Brain pericyte (primary cell): ENCODE results near the gene MTRFR.
"Not testable (repeated sequence)": the region's sequence is repeated elsewhere in the genome, so short reads cannot be mapped to it uniquely, and the experiment has no call there.

Experiments
- DNase-seq: peaks from one replicate; pipeline ENCODE4 v3.0.0-alpha.2; 2012; ENCODE audit warnings: low read depth, low spot score

Gene MTRFR

DNA sequence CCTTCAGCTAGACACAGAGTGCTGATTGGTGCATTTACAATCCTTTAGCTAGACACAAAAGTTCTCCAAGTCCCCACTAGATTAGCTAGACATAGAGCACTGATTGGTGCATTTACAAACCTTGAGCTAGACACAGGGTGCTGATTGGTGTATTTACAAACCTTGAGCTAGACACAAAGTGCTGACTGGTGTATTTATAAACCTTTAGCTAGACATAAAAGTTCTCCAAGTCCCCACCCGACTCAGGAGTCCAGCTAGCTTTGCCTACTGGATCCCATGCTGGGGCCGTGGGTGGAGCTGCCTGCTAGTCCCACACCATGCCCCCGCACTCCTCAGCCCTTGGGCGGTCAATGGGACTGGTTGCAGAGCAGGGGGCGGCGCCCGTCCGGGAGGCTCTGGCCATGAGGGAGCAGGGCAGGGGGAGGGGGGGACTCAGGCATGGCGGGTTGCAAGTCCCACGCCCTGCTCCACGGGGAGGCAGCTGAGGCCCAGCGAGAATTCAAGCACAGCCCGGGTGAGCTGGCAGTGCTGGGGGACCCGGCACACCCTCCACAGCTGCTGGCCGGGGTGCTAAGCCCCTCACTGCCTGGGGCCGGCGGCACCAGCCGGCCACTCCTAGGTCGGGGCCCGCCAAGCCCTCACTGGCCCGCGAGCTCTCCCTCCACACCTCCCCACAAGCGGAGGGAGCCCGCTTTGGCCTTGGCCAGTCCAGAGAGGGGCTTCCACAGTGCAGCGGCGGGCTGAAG lies 15.9 kb downstream of the MTRFR start:
- not testable (repeated sequence) for DNase-seq

DNA sequence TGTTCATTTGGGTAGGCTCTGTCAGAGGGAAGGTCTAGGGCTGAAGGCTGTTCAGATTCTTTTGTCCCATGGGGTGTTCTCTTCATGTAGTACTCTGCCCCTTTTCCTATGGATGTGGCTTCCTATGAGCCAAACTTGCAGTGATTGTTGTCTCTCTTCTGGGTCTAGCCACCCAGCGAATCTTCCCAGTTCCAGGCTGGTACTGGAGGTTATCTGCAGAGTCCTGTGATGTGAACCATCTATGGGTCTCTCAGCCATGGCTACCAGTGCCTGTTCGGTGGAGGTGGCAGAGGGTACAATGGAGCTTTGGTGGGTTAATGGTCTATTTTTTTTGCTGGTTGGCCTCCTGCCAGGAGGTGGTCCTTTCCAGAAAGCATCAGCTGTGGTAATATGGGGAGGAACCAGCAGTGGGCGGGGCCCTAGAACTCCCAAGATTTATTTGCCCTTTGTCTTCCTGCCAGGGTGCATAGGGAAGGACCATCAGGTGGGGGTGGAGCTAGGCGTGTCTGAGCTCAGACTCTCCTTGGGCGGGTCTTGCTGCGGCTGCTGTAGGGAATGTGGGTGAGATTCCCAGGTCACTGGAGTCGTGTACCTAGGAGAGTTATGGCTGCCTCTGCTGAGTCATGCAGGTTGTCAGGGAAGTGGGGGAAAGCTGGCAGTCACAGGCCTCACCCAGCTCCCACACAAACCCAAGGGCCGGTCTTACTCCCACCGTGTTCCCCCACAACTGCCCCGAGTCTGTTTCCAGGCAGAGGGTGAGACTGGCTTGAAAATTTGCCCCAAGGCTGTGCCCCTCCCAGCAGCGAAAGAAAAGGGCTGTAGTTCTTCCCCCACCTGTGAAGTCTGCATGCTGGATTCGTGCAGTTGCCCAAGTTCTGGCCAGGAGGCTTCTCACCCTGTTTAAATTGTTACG lies 17.5 kb downstream of the MTRFR start:
- DNase-seq = no peak

GRCh38 chr12:123251403-123252076 lies 18.3 kb downstream of the MTRFR start:
- no peak for DNase-seq

GRCh38 chr12:123252365-123252764 lies 19.1 kb downstream of the MTRFR start:
- not testable (repeated sequence) for DNase-seq

- DNase-seq = no peak
Measured at GRCh38 chr12:123253641-123254459, 20.6 kb downstream of the MTRFR start.

DNA sequence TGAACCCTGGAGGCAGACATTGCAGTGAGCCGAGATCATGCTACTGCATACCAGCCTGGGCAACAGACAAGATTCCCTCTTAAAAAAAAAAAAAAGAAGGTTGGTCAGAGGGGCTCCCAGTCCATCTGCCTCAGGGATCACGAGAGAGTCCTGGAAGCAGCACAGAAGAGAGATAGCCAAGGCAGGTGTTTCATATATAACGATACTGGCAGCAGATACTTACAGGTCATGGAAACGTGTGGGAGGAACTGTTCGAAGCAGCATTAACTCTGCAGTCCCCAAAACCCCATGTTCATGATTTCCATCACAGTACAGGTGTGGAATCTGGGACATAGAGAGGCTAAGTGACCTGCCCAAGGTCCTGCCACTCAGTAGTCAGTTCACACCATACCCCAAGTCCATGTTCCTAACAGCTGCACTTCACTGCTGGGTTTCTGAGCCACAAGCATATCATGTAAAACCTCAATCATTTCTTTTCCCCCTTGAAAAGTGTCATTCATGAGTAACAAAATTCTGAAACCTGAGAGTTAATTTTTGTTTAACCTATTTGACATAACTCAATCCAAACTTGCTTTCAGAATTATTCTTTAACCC lies 21.7 kb downstream of the MTRFR start:
- no peak for DNase-seq

GRCh38 chr12:123258593-123258992 lies 25.4 kb downstream of the MTRFR start:
- no peak for DNase-seq

DNA sequence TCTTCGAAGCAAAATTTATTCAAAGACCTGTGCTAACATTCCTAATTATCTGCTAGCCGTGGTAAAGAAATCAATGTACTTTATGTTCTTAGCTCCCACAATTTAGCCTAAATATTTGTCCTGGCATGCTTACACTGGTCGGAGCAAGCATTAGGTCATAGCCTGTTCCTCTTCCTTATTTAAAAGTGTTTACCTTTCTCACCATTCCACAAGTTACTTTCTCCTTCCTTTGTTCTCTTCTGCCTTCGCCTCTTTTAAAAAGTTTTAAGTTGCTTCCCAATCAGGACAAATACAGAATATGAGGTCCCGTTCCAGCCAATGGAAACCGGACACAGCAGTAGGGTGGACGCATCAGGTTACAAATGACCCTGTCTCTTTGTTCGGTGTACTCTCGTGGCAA lies 26.8 kb downstream of the MTRFR start:
- DNase-seq = no peak

DNA sequence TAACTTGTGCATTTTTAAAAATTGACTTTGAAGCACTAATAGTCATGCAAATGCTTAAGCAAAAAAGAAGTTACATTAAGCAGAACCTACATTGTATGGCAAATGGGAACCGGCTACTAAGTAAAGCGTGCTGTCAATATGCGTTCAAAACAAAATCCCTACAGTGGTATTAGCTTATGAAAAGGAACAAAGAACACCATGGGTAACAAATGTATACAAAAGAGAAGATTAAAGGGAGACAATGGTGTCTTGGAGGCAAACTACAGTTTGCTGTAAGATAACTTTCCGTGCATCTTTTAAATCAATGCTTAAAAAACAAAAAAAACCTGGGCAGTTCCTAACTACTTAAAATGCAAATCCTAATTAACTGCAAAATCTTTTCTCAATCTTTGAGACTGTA lies 28.0 kb downstream of the MTRFR start:
- no peak for DNase-seq

DNA sequence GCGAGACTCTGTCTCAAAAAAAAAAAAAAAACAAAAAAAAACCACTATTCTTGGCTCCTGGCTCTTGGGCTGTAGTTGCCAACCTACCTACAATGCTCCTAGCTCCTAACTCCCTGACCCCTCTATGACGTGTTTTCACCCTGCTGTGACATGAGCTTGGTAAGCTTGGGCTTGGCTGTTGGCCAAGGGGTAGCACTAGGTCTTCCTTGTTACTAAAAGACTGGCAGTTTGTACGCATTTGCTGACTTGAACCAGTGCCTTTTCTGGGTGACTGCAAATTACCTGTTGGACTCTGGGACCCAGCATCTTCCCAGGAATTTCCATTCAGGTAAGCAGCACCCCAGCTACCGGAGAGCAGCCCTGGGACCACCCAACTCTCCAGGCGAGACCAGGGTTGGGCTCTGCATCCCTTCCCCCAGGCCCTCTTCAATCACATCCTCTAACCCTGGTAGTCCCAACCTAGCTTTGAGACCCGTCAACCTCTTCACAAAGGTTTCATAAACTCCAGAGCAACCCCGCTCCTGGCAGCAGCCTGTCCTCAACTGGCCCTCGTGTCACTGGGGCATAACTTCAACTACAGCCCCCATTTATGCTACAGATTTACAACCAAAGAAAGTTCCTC lies 30.1 kb downstream of the MTRFR start:
- no peak for DNase-seq

- DNase-seq = no peak
Measured at GRCh38 chr12:123264642-123265041, 31.4 kb downstream of the MTRFR start.

- DNase-seq = no peak
Measured at GRCh38 chr12:123265851-123266678, 32.8 kb downstream of the MTRFR start.

GRCh38 chr12:123266679-123267277 lies 33.5 kb downstream of the MTRFR start:
- no peak for DNase-seq

GRCh38 chr12:123267335-123267920 lies 34.2 kb downstream of the MTRFR start:
- DNase-seq = no peak

DNA sequence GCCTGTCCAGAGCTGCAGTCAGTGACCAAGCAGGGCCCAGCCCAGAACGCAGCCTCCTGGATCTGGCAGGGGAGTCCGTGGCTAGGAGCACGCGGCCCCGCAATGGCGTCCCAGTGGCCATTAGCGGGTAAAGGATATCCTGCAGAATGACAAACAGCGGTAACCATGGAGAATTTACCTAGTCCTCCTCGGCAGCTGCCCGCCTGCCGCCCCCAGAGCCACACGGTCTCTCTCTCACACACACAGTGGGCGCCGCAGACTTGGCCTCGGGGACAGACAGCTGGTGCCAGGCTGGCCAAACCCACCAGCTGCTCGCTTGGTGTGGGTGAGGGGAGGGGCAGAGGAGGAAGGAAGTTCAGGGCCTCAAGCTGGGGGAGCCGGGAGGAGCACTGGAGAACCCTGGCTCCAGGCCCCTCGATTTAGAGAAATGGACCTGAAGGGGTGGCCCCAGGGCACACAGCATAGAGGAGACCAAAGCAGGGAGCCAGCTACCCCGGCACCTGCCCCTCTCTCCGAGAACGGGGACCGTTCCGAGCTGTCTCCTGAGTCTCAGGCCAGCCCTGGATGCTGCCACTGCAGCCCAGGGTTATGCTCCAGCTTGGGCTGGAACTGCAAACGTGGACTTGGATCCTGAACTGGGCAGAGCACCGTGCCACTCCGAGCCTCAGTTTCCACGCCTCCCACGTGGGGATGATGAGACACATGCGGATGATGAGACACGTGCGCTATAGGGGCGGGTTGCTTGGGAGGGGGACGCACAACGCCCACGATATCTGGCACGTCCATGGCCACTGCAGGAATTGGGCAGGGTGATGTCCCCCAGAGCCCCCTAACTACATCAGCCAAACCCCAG lies 35.0 kb downstream of the MTRFR start:
- no peak for DNase-seq

DNA sequence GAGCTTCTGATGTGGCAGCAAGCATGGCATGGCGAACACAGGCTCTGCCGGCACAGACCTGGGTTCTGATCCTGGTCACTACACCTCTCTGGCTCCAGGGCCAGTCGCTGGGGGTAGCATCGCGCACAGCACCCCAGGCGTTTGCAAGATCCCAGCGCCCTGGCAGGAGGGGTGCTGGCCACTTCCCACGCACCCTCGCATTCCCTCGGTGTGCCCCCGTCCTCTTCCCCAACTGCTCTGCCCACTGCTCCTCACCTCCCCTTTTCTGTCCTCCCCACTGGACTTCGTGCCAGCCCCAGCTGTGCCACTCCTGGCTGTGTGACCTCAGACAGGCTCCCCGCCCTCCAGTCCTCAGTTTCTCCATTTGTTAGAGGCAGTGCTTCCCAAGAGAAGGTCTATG lies 35.6 kb downstream of the MTRFR start:
- no peak for DNase-seq

- DNase-seq = no peak
Measured at GRCh38 chr12:123269395-123269892, 36.2 kb downstream of the MTRFR start.

DNA sequence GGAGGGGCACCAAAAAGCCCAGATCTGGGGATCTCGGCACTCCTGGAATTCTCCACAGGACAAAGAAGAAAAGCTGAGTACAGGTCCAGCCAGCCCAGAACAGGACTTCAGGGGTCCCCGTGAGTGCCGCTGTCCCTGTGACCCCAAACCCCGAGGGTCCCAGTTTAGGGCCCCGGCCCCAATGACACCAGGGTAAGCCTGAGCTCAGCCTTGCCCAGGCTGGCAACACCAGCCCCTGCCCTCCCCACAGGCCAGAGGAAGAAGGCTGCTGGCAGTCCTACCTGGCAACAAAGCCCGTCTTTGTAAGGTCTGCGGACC lies 36.6 kb downstream of the MTRFR start:
- DNase-seq = no peak
